Gastrocnemius medialis (tissue), 4 donors: ENCODE data around the gene RBM17.

Experiments
- CTCF ChIP-seq, 5 experiments: fragments of 450-650 bp in 3 of 5; fragments of 200-600 bp in 2 of 5; sonication (generic) in 2 of 5; IDR thresholded peaks in 4 of 5; conservative IDR thresholded peaks in 1 of 5; 1 replicate in 4 of 5; 2 replicates in 1 of 5; pipeline ENCODE4 v1.5.1; 2016 to 2019; ENCODE audit warnings: antibody characterized with exemption in 5 of 5, mild to moderate bottlenecking in 3 of 5, moderate library complexity in 3 of 5
- POLR2A ChIP-seq, 2 donors: fragments of 450-650 bp; IDR thresholded peaks; one replicate each; pipeline ENCODE4 v1.6.1; 2017; ENCODE audit warnings: antibody characterized with exemption in 2 of 2, mild to moderate bottlenecking in 2 of 2, moderate library complexity in 2 of 2

- TF ChIP-seq CTCF (IDR thresholded peaks at IDR 0.05 in 4 of 5, conservative IDR thresholded peaks at IDR 0.05 in 1 of 5) (no peak), POLR2A (IDR thresholded peaks at IDR 0.05) (no peak)
These were observed 26.6 kb downstream of the RBM17 start for GRCh38 chr10:6115411-6115810.
